Small intestine (tissue), 7 donors: ENCODE data around the gene CPPED1. TPM values are rescaled to one million over a fixed set of nuclear protein-coding genes. Genes with fewer than 3 reads are reported as not detected.

Source experiments
- DNase-seq, 2 donors: peaks; one replicate each; pipeline versions ENCODE4 v3.0.0 to v3.0.0-alpha.2; 2013
- FAIRE-seq: peaks from 2 replicates; lab custom pipeline; 2012; peaks lifted over from hg19 to GRCh38; lab: Jason Lieb, UNC
- H3K27ac ChIP-seq, 3 donors: one replicate each; pipeline ENCODE4 v1.5.1; 2013; ENCODE audit warnings: low read length in 2 of 3, mild to moderate bottlenecking in 2 of 3, control low read depth in 1 of 3, inconsistent platforms in 1 of 3, low read depth in 1 of 3, moderate library complexity in 1 of 3
- H3K27me3 ChIP-seq, 3 donors: one replicate each; pipeline ENCODE4 v1.6.1; 2013; ENCODE audit warnings: low read length in 3 of 3, inconsistent platforms in 1 of 3; ENCODE audit not compliant: control insufficient read depth in 3 of 3, insufficient read depth in 3 of 3
- H3K36me3 ChIP-seq, 3 donors: one replicate each; pipeline ENCODE4 v1.6.1; 2013; ENCODE audit warnings: low read length in 3 of 3, inconsistent platforms in 1 of 3, low read depth in 1 of 3, mild to moderate bottlenecking in 1 of 3, moderate library complexity in 1 of 3; ENCODE audit not compliant: control insufficient read depth in 3 of 3, insufficient read depth in 2 of 3
- H3K4me1 ChIP-seq, 3 donors: one replicate each; pipeline ENCODE4 v1.6.1; 2013; ENCODE audit warnings: low read length in 2 of 3, inconsistent platforms in 1 of 3, low read depth in 1 of 3, mild to moderate bottlenecking in 1 of 3, moderate library complexity in 1 of 3; ENCODE audit not compliant: control insufficient read depth in 3 of 3, insufficient read depth in 2 of 3
- H3K4me3 ChIP-seq, 3 donors: one replicate each; pipeline ENCODE4 v1.5.1; 2013; ENCODE audit warnings: low read length in 3 of 3, control low read depth in 1 of 3, inconsistent platforms in 1 of 3, low read depth in 1 of 3, mild to moderate bottlenecking in 1 of 3, moderate library complexity in 1 of 3
- H3K9me3 ChIP-seq, 2 donors: one replicate each; pipeline ENCODE4 v1.6.1; 2013; ENCODE audit warnings: low read depth in 1 of 2, low read length in 1 of 2; ENCODE audit not compliant: control insufficient read depth in 2 of 2, insufficient read depth in 1 of 2
- WGBS, 3 donors: extraction: QIAGEN DNeasy Blood & Tissue Kit; methylation state at CpG; one replicate each; pipeline ENCODE4 v1.1.7; 2013; 5-methylcytosine and 5-hydroxymethylcytosine counted together
- polyA plus RNA-seq, 4 donors: library from polyadenylated mRNA; stranded (reverse) in 3 of 4; unstranded in 1 of 4; fragments of 200-250 nt in 3 of 4; fragments of 120-200 nt in 1 of 4; gene quantifications; one replicate each; pipeline versions ENCODE4 v1.2.1 to v1.2.3, GENCODE V29; 2013
- donor health status: healthy with polysubstance abuse.
- donor health status: control.
- donor health status: control.
- donor health status: Bipolar disorder and iron deficiency.
- donor health status: healthy.

The CPPED1 gene
- polyA plus RNA-seq, 4 donors = 15.7 to 34.0 (median 26.9) TPM

DNA sequence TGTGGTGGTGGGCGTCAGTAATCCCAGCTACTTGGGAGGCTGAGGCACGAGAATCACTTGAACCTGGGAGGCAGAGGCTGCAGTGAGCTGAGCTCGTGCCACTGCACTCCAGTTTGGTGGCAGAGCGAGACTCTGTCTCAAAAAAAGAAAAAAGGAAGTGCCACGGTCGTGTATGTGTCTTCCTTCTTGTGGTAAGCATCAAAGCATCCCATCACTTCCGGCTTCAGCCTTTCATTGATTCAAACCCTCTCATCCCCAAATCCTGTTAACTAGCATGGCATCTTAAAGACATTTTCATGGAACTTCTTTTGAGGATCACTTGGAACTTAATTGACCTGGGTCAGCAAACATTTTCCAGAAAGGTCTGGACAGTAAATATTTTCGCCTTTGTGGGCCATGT lies 126.2 kb downstream of the CPPED1 start:
- H3K27ac ChIP-seq = no peak overlapping the region
- H3K9me3 ChIP-seq = peaks cover 0 to 5% of the 10 kb centered on the region in 2 donors
- DNase-seq (no peak), FAIRE-seq (no peak)
- no peaks in the 10 kb centered on the region for H3K27me3 ChIP-seq
- 78 to 86% (median 80%) methylated on average over 8 of the region's 8 CpGs for WGBS, 3 donors
- peaks cover 0 to 14% (median 0%) of the 10 kb centered on the region in 3 donors for H3K36me3 ChIP-seq
- no peak overlapping the region for H3K4me3 ChIP-seq
- H3K4me1 ChIP-seq = no peaks in the 10 kb centered on the region

DNA sequence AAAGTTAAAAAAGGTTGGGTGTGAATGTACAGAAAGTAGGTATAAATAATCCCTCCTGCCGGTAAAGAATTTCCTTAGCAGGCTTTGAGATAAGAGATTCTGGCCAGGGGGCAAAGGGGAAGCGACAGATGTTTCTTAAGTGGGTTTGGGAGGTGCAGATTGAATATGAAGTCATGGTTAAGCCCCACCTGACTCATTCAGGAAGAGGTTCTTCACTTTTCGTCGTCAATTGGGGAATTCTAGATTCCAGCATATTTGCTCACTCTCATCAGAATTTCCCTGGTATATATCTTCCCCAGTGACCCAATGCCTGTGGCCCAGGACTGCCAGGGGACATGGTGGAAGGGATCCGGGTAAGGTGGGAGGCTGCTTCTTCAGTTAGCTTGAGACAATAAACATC lies 127.8 kb downstream of the CPPED1 start:
- H3K4me1 ChIP-seq = no peaks in the 10 kb centered on the region
- peaks cover 0 to 12% (median 0%) of the 10 kb centered on the region in 3 donors for H3K36me3 ChIP-seq
- H3K27ac ChIP-seq = no peak overlapping the region
- no peak for FAIRE-seq
- no peak for DNase-seq
- WGBS, 3 donors = 35 to 47% (median 46%) methylated on average over 5 of the region's 5 CpGs
- H3K4me3 ChIP-seq = no peak overlapping the region
- peaks cover 0 to 5% of the 10 kb centered on the region in 2 donors for H3K9me3 ChIP-seq
- H3K27me3 ChIP-seq = no peaks in the 10 kb centered on the region

DNA sequence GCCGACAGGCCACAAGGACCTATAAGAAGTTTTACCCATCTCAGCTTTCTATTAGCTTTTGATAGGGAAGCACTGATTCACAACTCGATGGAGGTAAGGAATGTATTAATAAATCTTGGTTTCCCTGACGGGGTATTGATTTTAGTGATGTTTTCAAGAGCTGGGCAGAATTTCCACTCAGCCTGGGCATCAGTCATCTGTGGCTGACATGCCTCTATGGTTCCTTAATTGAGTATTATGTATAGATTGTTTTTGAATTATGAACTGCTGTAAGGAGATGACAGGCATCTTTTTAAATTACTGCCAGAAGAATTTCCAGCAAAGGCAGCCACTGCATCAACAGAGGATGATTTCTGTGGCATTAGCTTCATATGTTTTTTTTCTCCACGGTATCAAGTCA lies 128.6 kb downstream of the CPPED1 start:
- no peaks in the 10 kb centered on the region for H3K27me3 ChIP-seq
- DNase-seq (no peak), FAIRE-seq (no peak)
- H3K9me3 ChIP-seq = no peaks in the 10 kb centered on the region
- H3K36me3 ChIP-seq = peaks cover 0 to 10% (median 0%) of the 10 kb centered on the region in 3 donors
- no peak overlapping the region for H3K27ac ChIP-seq
- 70 to 83% (median 77%) methylated on average over 4 of the region's 4 CpGs for WGBS, 3 donors
- H3K4me3 ChIP-seq = no peak overlapping the region
- H3K4me1 ChIP-seq = no peaks in the 10 kb centered on the region

DNA sequence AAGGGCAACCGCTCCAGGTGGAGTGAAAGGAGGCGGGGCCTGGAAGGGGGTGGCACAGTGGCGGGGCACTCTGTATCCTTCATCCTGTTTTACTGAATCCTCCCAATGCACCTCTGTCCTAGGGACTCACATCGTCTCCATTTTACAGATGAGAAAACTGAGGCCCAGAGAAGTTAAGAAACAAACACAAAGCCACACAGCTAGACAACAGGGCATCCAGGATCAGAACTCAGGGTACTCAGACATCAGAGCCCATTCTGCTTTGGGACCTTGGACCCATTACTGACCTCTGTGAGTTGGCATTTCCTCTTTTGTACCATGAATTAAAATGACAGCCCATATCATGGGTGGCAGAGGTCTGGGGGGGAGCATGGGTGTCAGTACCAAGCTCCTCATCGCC lies 129.2 kb downstream of the CPPED1 start:
- H3K36me3 ChIP-seq = peaks cover 0 to 13% (median 0%) of the 10 kb centered on the region in 3 donors
- no peak overlapping the region for H3K4me3 ChIP-seq
- peaks cover 0 to 4% of the 10 kb centered on the region in 2 donors for H3K9me3 ChIP-seq
- H3K27me3 ChIP-seq = no peaks in the 10 kb centered on the region
- FAIRE-seq (no peak), DNase-seq (no peak)
- no peaks in the 10 kb centered on the region for H3K4me1 ChIP-seq
- H3K27ac ChIP-seq = no peak overlapping the region
- 93 to 98% (median 96%) methylated on average over 5 of the region's 5 CpGs for WGBS, 3 donors

DNA sequence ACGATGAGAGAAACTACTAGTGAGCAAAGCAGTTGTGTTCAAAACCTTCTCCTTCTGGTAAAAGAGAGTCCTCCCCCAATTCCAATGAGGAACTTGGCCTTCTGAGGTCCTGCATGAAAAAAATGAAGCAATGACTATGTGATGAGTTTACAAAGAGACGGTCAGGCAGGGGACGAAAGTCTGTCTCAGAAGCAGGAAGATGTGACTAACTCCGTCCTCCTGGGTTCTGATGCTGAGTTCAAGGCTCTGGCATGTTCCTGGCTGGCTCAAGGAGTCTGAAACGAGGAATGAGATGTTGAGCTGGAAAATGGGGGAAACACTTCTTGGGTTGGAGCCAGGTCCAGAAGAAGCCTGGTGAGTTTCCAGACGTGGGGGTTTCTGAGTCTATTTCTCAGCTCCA lies 129.6 kb downstream of the CPPED1 start:
- Histone ChIP-seq H3K4me1 (no peaks in the 10 kb centered on the region), H3K36me3 (peaks cover 0 to 13% (median 2%) of the 10 kb centered on the region in 3 donors), H3K27ac (no peak overlapping the region), H3K4me3 (no peak overlapping the region), H3K27me3 (no peaks in the 10 kb centered on the region), H3K9me3 (peaks cover 0 to 4% of the 10 kb centered on the region in 2 donors)
- DNase-seq (no peak), FAIRE-seq (no peak)
- WGBS, 3 donors = 86 to 95% (median 95%) methylated on average over 6 of the region's 6 CpGs

DNA sequence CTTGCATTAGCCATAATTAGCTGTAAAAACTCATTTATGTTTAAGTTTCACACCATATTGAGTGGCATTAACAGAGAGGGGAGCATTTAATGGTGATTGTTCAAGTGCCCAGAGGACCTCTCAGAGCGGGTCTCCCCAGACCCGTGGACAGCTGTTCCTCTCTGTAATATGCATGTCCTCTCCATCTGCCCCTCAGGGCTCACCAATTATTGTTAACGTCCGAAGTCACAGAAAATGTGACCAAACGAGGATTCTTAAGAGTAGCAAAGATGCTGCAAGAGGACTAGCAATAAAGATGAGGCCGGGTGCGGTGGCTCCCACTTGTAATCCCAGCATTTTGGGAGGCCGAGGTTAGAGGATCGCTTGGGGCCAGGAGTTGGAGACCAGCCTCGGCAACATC lies 130.2 kb downstream of the CPPED1 start:
- Histone ChIP-seq H3K36me3 (peaks cover 0 to 13% (median 2%) of the 10 kb centered on the region in 3 donors), H3K4me1 (no peaks in the 10 kb centered on the region), H3K27me3 (no peaks in the 10 kb centered on the region), H3K27ac (no peak overlapping the region), H3K4me3 (no peak overlapping the region), H3K9me3 (peaks cover 0 to 4% of the 10 kb centered on the region in 2 donors)
- no peak for DNase-seq
- no peak for FAIRE-seq
- 85 to 87% (median 85%) methylated on average over 10 of the region's 10 CpGs for WGBS, 3 donors

DNA sequence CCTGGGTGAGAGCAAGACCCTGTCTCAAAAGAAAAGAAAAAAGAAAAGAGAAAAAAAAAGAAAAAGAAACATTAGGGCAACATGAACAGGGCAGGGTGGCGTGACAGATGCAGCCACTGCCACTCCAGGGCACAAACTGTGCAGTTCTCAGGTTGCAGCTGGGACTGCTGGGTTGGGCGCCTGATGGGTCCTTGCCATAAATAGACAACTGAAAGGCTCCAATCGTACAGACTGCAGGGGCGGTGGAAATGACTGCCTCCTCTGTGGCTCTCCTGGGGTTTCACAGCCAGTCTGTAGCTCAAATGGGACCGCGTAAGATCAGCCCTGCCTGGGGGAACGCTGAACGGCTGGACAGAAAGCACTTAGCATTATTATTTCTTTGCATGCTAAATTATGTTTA lies 130.7 kb downstream of the CPPED1 start:
- FAIRE-seq (no peak), DNase-seq (no peak)
- peaks cover 0 to 13% (median 2%) of the 10 kb centered on the region in 3 donors for H3K36me3 ChIP-seq
- 90 to 98% (median 95%) methylated on average over 8 of the region's 8 CpGs for WGBS, 3 donors
- no peaks in the 10 kb centered on the region for H3K27me3 ChIP-seq
- no peak overlapping the region for H3K27ac ChIP-seq
- no peak overlapping the region for H3K4me3 ChIP-seq
- H3K4me1 ChIP-seq = no peaks in the 10 kb centered on the region
- H3K9me3 ChIP-seq = peaks cover 0 to 4% of the 10 kb centered on the region in 2 donors

DNA sequence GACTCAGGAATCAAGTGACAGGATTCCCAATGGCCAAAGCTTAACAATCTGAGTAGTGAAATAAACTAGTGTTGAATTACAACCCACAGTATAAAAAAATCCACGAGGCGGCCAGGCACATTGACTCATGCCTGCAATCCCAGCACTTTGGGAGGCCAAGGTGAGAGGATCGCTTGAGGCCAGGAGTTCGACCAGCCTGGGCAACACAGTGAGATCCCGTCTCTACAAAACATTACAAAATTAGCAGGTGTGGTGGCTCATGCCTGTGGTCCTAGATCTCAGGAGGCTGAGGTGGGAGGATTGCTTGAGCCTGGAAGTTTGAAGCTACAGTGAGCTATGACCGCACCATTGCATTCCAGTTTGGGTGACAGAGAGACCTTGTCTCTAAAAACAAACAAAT lies 133.8 kb downstream of the CPPED1 start:
- Histone ChIP-seq H3K4me3 (no peak overlapping the region), H3K27ac (no peak overlapping the region), H3K4me1 (no peaks in the 10 kb centered on the region), H3K9me3 (peaks cover 0 to 6% of the 10 kb centered on the region in 2 donors), H3K36me3 (peaks cover 0 to 10% (median 2%) of the 10 kb centered on the region in 3 donors), H3K27me3 (no peaks in the 10 kb centered on the region)
- FAIRE-seq (no peak), DNase-seq (no peak)
- WGBS, 3 donors = 94 to 98% (median 96%) methylated on average over 6 of the region's 6 CpGs

DNA sequence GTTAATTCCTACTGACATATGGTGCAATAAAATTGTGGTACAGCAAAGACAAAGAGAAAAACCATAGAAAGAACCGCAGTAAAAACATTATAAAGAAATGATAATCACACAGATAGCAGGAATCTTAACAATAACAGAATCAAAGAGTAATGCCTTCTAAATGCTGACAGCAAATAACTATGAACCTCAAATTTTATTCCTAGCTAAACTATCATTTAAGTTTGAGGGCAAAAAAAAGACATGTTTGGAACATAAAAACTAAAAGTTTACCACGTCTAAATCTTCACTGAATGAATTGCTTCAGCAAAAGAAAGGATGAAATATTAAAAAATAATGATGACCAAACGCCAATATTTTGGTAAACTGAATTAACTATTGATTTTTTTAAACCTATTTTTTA lies 135.8 kb downstream of the CPPED1 start:
- no peak overlapping the region for H3K27ac ChIP-seq
- H3K36me3 ChIP-seq = peaks cover 0 to 12% (median 7%) of the 10 kb centered on the region in 3 donors
- H3K4me3 ChIP-seq = no peak overlapping the region
- no peaks in the 10 kb centered on the region for H3K27me3 ChIP-seq
- peaks cover 0 to 6% of the 10 kb centered on the region in 2 donors for H3K9me3 ChIP-seq
- FAIRE-seq (no peak), DNase-seq (no peak)
- WGBS, 3 donors = 58 to 82% (median 75%) methylated on average over 3 of the region's 3 CpGs
- H3K4me1 ChIP-seq = no peaks in the 10 kb centered on the region
